Activated CD8-positive, alpha-beta memory T cell treated with anti-CD3 and anti-CD28 coated beads, Interleukin-2, amount 50 U/mL, for 4 hours (primary cell): ENCODE measurements around the gene APOM.

Experiments used
- DNase-seq: peaks from one replicate; pipeline ENCODE4 v3.0.0-alpha.2; 2020

APOM gene

DNA sequence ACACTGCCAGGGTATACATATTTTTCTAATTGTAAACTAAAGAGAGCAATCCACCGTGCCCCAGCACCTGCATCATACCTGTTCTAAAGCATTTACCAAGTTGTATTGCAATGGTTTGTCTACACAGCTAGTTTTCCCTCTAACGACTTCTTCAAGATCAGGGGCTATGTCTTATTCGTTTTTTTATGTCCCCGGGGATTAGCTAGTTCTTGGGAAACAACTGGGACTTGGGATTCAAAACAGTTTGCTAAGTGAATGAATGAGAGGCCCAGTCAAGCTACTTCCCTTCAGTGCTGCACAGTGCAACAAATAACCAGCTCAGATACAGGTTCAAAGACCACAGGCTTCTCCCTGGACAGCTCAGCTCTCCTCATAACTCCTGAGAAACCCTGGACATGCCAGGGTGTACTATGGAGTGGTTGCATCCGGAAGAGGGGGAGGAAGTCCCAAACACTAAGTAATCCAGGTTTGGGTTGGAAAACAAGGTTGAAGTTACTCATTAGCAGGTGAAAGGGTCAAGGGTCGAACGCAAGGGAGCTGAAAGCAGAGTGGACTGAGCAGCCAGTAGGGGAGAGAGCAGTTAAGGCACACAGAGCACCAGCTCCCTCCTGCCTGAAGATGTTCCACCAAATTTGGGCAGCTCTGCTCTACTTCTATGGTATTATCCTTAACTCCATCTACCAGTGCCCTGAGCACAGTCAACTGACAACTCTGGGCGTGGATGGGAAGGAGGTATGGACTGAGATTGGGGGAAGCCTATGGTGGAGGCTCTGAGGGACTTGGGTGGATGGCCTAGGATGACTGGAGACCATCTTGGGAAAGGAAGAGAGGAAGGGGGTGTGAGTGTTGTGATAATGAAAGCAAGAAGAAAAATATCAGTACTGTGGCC lies at the start of gene APOM:
Gene APOM, plus strand, starts transcription at position 546 of the 889 bp plus-strand sequence. Its CDS starts 73 bp downstream, at position 619.
- DNase-seq = no peak

- DNase-seq = no peak
Measured at GRCh38 chr6:31607317-31607716, 48.4 kb upstream of the APOM start.

GRCh38 chr6:31609519-31610406 lies 45.9 kb upstream of the APOM start:
- DNase-seq = no peak

- DNase-seq = no peak
Measured at GRCh38 chr6:31610968-31611367, 44.7 kb upstream of the APOM start.

DNA sequence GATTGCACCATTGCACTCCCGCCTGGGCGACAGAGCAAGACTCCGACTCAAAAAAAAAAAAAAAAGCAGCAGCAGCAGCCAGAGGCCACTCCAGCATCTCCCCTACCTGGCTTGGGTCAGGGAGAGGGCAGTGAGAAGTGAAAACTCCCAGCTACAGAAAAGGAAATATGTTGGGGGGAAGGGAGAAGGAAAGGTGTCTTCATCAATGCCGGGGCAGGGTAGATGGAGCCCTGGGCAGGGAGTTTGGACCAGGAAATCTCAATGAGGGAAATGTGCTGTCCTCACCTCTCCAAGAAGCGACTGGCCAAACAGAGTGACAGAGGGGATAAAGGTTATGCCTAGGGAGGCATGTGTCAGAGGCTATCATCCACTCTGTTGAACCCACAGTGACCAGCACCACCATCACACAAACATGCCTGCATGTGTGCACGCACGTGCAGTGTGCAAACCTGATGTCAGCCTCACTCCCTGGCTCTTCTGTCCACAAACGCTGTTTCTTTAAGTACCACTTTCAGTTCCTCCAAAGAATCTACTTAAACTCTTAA lies 41.5 kb upstream of the APOM start:
- DNase-seq = no peak

DNA sequence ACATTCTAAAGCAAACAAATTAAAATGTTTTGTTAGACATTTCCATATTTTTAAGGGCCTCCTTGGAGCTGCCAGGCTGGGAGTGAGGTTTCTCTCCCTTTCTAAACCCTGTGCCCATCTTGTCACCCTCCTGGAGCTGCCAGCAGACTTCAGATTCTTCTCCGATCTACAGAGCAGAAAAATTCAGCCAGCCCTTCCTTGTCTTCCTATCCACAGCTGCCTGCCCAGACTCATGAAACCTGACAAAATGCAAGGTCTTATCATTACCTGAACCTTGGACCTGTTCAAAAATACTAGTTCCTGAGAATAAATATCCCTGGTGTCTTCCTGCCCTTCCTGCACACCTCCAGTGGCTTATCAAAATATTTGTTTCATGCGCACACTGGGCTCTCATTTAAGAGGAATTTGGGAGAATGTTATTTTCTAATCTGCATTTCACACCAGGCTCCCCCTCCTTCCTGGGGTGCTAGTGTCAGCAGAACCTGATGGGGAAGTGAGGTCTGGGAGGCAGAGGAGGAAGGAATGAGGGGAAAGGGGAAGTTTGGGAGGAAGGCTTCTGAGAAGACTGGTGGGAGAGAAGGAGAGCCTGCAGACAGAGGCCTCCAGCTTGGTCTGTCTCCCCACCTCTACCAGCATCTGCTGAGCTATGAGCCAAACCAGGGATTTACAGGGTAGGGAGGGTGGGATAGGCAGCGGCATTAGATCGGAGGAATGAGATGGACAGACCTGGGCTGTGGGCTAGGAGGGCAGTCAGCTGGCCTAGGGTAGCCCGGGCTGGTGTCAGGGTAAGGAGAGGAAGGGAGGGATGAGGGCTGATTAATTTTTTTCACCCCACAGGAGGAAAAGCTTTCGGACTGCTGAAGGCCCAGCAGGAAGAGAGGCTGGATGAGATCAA lies 40.8 kb upstream of the APOM start, which contains the start of gene AIF1:
Gene AIF1, plus strand, starts transcription at position 551 of the 895 bp plus-strand sequence. Its CDS starts 96 bp downstream, at position 647.
- no peak for DNase-seq

- no peak for DNase-seq
Measured at GRCh38 chr6:31615748-31616147, 39.9 kb upstream of the APOM start.

GRCh38 chr6:31617010-31617409 lies 38.7 kb upstream of the APOM start:
- DNase-seq = no peak

GRCh38 chr6:31619805-31620585 lies 35.7 kb upstream of the APOM start:
- peak; percentile 94 for DNase-seq

- DNase-seq = peak; percentile 95
Measured at GRCh38 chr6:31620586-31621319, 34.9 kb upstream of the APOM start, which contains the start of gene PRRC2A. Gene PRRC2A (plus strand): TSS chr6:31620715. CDS start chr6:31622790, 2,075 bp downstream.

- DNase-seq = no peak
Measured at GRCh38 chr6:31621320-31621939, 34.3 kb upstream of the APOM start.

GRCh38 chr6:31621991-31622390 lies 33.7 kb upstream of the APOM start:
- no peak for DNase-seq

- DNase-seq = no peak
Measured at GRCh38 chr6:31622684-31623091, 33.0 kb upstream of the APOM start.

GRCh38 chr6:31624070-31624469 lies 31.6 kb upstream of the APOM start:
- DNase-seq = no peak

- no peak for DNase-seq
Measured at GRCh38 chr6:31626952-31627351, 28.7 kb upstream of the APOM start.

GRCh38 chr6:31627690-31628287 lies 27.9 kb upstream of the APOM start:
- no peak for DNase-seq

DNA sequence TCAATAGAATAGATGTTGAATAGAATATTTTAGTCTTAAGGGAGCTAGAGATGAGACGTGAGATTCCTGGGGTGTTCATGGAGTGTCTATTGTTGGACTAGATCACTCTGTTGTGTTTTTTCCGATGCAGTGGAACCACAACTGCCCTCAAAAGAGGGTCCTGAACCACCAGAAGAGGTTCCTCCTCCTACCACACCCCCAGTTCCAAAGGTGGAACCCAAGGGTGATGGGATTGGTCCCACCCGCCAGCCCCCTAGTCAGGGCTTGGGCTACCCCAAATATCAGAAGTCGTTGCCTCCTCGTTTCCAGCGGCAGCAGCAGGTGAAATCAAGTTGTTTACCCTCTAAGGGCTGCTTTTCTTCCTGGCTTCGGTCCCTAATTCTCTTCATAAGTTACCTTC lies 26.7 kb upstream of the APOM start:
- DNase-seq = no peak

DNA sequence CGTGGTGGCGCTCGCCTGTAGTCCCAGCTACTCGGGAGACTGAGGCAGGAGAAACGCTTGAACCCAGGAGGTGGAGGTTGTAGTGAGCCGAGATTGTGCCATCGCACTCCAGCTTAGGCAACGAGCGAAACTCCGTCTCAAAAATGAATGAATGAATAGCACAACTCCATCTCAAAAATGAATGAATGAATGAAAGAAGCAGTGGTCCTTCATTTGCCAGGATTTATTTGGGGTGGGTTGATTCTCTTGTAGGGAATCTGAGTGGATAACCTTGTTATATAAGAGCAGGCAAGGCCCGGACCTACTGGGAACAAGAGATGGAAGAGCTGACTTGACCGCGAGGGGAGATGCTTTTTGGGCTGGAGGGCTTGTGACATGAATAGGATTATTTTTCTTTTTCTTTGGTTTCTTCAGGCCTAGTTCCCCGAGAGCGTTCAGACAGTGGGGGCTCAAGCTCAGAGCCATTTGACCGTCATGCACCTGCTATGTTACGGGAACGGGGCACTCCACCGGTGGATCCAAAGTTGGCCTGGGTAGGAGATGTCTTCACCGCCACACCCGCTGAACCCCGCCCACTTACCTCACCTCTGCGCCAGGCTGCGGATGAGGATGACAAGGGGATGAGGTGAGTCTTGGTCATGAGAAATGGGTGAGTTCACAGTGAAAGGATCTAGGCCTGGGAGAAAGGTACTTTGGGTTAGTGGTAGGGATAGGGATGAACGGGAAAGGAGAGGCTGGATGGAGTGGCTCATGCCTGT lies 25.3 kb upstream of the APOM start:
- DNase-seq = no peak

GRCh38 chr6:31631209-31631608 lies 24.5 kb upstream of the APOM start:
- DNase-seq = no peak
